Measurements from ENCODE around the gene CAVIN4.

- TF ChIP-seq CTCF (conservative IDR thresholded peaks at IDR 0.05; ENCODE audit: low read length) (no peak), EZH2phosphoT487 (IDR thresholded peaks at IDR 0.05; ENCODE audit: borderline replicate concordance, low read depth, low read length) (no peak)
These were observed 731 bp downstream of the CAVIN4 start for GRCh38 chr9:100578610-100579009.
